ENCODE data around the gene TRPV4. TPM values are rescaled to one million over a fixed set of nuclear protein-coding genes. Genes with fewer than 3 reads are reported as not detected.

The TRPV4 gene
- polyA plus RNA-seq, 1 of the 3 experiments (the other 2 are of a cell fraction): 5.2 TPM

GRCh38 chr12:109841356-109841755, 8.2 kb upstream of the TRPV4 start:
- no peak overlapping the region for H3K4me2 ChIP-seq
- POLR2A ChIA-PET: no interaction called here
- CTCF ChIA-PET: interaction anchor here (0.7 to 8.3 kb wide), 4 partner anchors 12 to 42 kb away, joined by 3 to 89 read pairs (median 7); no protein-coding TSS in a partner anchor
- H3K79me2 ChIP-seq (ENCODE audit: insufficient read depth): no peaks in the 10 kb centered on the region
- no peak overlapping the region for H3K4me3 ChIP-seq (ENCODE audit: low read depth in 2 of 2, low read length in 1 of 2)
- no peak for DNase-seq
- H3K4me1 ChIP-seq (ENCODE audit: control insufficient read depth in 1 of 2, insufficient read depth in 2 of 2, low read depth in 1 of 2, low read length in 1 of 2): peaks cover 0 to 3% of the 10 kb centered on the region in 2 experiments; a peak in 1 of 4 replicates
- H3K9me2 ChIP-seq: no peaks in the 10 kb centered on the region
- H3K9ac ChIP-seq: no peak overlapping the region
- no peak overlapping the region for H3K27ac ChIP-seq (ENCODE audit: low read depth in 2 of 2, low read length in 1 of 2)
- 73% methylated on average over 9 of the region's 9 CpGs for WGBS (ENCODE audit: low lambda C conversion rate)
- H3K36me3 ChIP-seq (replicated peaks in 1 of 2; ENCODE audit: control insufficient read depth in 1 of 2, insufficient read depth in 2 of 2, low read length in 1 of 2): no peaks in the 10 kb centered on the region
- no peaks in the 10 kb centered on the region for H4K20me1 ChIP-seq (ENCODE audit: insufficient read depth)
- H2AFZ ChIP-seq (ENCODE audit: low read depth): no peak overlapping the region
- no peaks in the 10 kb centered on the region for H3K9me3 ChIP-seq
- H3K27me3 ChIP-seq (ENCODE audit: insufficient read depth): no peaks in the 10 kb centered on the region
- TF ChIP-seq MXI1 (IDR thresholded peaks at IDR 0.05; ENCODE audit: low read depth, low read length): no peak
- H3F3A ChIP-seq (replicated peaks; ENCODE audit: insufficient read depth): peaks cover 13% of the 10 kb centered on the region

GRCh38 chr12:109840305-109841074, 7.3 kb upstream of the TRPV4 start:
- H3K9me3 ChIP-seq: no peaks in the 10 kb centered on the region
- no peak for DNase-seq
- no peak for TF ChIP-seq YY1 (IDR thresholded peaks at IDR 0.05; ENCODE audit: low read depth)
- TF ChIP-seq NFIC (IDR thresholded peaks at IDR 0.05; ENCODE audit: borderline replicate concordance): no peak
- no peak for TF ChIP-seq IRF3 (IDR thresholded peaks at IDR 0.05; ENCODE audit: low read depth, low read length)
- no peak for TF ChIP-seq CTCF (IDR thresholded peaks at IDR 0.05)
- TF ChIP-seq SMC3 (IDR thresholded peaks at IDR 0.05; ENCODE audit: low read depth, low read length): no peak
- TF ChIP-seq RFX5 (IDR thresholded peaks at IDR 0.05; ENCODE audit: low read length): no peak
- no peak for TF ChIP-seq ZBTB33 (IDR thresholded peaks at IDR 0.05; ENCODE audit: borderline replicate concordance, low read depth)
- TF ChIP-seq POLR2AphosphoS5 (IDR thresholded peaks at IDR 0.05; ENCODE audit: low read depth, low read length): no peak
- no peak for TF ChIP-seq TCF12 (IDR thresholded peaks at IDR 0.05)
- TF ChIP-seq ELF1 (IDR thresholded peaks at IDR 0.05): no peak
- no peak for TF ChIP-seq FOXM1 (IDR thresholded peaks at IDR 0.05; ENCODE audit: low read depth)
- no peak for TF ChIP-seq CHD2 (IDR thresholded peaks at IDR 0.05; ENCODE audit: low read length, partially characterized antibody)
- H4K20me1 ChIP-seq (ENCODE audit: insufficient read depth): no peaks in the 10 kb centered on the region
- no peaks in the 10 kb centered on the region for H3K36me3 ChIP-seq (replicated peaks in 1 of 2; ENCODE audit: control insufficient read depth in 1 of 2, insufficient read depth in 2 of 2, low read length in 1 of 2)
- no peak overlapping the region for H3K27ac ChIP-seq (ENCODE audit: low read depth in 2 of 2, low read length in 1 of 2)
- peaks cover 7% of the 10 kb centered on the region for H3F3A ChIP-seq (replicated peaks; ENCODE audit: insufficient read depth)
- no peaks in the 10 kb centered on the region for H3K9me2 ChIP-seq
- no peak overlapping the region for H2AFZ ChIP-seq (ENCODE audit: low read depth)
- no peak overlapping the region for H3K4me2 ChIP-seq
- no peaks in the 10 kb centered on the region for H3K27me3 ChIP-seq (ENCODE audit: insufficient read depth)
- 51% methylated on average over 2 of the region's 7 CpGs for WGBS (ENCODE audit: low lambda C conversion rate)
- no peaks in the 10 kb centered on the region for H3K79me2 ChIP-seq (ENCODE audit: insufficient read depth)
- peaks cover 0 to under 1% of the 10 kb centered on the region in 2 experiments; a peak in 1 of 4 replicates for H3K4me1 ChIP-seq (ENCODE audit: control insufficient read depth in 1 of 2, insufficient read depth in 2 of 2, low read depth in 1 of 2, low read length in 1 of 2)
- no peak overlapping the region for H3K4me3 ChIP-seq (ENCODE audit: low read depth in 2 of 2, low read length in 1 of 2)
- POLR2A ChIA-PET: interaction anchor here (0.5 kb wide), 1 partner anchor 1766 kb away, joined by 3 read pairs; no protein-coding TSS in a partner anchor
- no peak overlapping the region for H3K9ac ChIP-seq
- CTCF ChIA-PET: interaction anchor here (0.7 to 8.3 kb wide), 4 partner anchors 13 to 41 kb away, joined by 3 to 89 read pairs (median 7); no protein-coding TSS in a partner anchor
